HG03354 (cell line): ENCODE results near the gene C19orf81.

ENCODE experiments used
- ATAC-seq: cut with Tn5 transposase; IDR thresholded peaks from one replicate; pipeline ENCODE4 v1.9.1; 2021; ENCODE audit warnings: mild to moderate bottlenecking; ENCODE audit not compliant: unreplicated experiment, poor library complexity, severe bottlenecking

Gene C19orf81

GRCh38 chr19:50657222-50657669, 8.0 kb downstream of the C19orf81 start:
- ATAC-seq, result no peak

- no peak for ATAC-seq
These were observed 8.6 kb downstream of the C19orf81 start for GRCh38 chr19:50657712-50658440.

GRCh38 chr19:50658441-50659317, 9.4 kb downstream of the C19orf81 start:
- ATAC-seq, result no peak

DNA sequence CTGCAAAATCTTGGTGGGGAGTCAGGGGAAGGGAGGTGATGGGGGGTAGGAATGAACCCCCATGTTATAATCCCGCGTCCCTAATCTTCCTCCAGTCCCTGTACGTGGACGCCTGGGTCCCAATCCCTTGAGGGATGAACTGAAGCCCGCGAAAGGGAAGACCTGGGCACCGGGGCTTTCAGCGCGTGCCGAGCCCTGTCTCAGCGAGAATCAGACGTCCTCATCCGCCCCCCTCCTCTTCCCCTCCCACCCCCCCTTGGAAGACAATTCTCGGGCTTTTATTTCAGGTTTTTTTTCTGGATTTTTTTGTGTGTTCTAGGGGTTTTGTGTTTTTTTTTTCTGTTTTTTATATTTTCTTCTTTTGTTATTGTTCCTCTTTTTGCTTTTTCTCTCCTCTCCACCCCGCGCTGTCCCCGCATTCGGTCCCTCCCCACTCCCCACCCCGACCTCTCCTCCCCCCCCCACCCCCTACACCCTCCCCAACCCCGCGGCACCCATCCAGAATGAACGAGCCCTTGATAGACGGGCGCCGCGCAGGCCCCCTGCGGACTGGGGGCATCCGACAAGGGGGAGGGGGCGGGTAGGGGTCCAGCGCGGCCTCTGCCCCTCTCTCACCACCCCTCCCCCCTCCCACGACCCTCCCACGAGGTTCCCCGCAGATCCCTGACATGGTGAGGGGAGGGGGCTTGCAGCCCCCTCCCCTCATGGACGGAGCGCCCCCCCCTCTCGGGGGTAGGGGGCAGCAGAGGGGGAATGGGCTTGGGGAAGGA, 10.3 kb downstream of the C19orf81 start:
- ATAC-seq, result no peak

GRCh38 chr19:50660088-50660366, 10.8 kb downstream of the C19orf81 start:
- no peak for ATAC-seq

DNA sequence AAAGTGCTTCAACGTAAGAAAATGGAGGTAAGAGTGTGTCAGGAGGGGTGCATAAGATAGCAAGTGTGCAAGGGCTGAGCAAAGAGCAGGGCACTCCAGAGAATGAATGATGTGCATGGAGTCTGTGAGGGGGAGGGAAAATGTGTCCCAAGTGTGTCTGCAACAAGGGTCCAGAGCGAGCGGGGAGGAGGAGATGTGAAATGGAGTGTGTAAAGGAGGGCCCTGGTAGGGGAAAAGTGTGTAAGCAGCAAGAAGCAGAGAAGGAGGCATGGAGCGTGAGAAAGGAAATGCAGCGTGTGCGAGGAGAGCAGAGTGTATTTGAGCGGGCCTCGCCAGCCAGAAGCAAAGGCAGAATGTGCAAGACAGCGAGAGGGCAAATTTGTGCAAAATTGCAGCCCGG, 11.8 kb downstream of the C19orf81 start:
- ATAC-seq, result no peak

DNA sequence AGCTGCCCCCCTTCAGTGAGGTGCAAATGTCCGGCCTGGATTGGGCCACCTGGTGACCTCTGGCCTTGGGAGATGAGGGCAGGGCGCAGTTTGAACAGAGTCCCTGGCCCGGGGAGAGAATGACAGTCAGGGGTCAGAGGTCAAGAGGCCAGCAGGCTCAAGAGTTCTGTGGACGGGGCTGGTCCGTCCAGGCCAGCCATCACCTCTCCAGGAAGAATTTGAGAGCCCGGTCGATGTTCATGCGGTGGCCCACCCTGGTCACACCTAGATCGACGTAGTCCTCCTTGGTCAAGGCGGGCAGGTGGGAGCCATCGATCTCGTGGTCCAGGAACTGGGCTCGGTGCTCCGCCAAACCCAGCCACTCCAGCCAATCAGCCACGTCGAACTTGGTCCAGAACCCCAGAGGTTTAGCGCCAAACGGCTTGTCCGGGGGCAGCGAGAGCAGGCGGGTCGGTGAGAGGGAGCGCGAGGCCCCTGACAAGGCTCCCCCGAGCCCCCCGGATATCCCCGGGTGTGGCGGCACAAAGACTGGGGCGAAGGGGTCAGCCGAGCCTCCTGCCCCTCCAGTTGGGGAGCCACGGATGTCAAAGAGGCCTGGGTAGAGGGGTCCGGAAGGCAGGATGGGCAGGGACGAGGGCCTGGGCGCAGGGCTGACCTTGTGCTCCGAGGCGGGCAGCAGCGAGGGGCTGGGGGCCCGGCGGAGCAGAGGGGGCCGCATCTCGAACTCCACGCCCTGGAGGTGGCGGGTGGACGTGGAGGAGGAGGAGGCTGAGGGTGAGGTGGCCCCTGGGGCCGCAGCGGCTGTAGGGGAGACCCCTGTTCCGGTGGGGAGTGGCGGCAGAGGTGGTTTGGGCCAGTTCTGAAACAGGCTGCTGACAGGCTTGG, 12.8 kb downstream of the C19orf81 start:
- ATAC-seq, result no peak

- ATAC-seq, result no peak
These were observed 13.6 kb downstream of the C19orf81 start for GRCh38 chr19:50662651-50663481.

- no peak for ATAC-seq
These were observed 14.2 kb downstream of the C19orf81 start for GRCh38 chr19:50663482-50663790.

GRCh38 chr19:50664204-50664603, 15.0 kb downstream of the C19orf81 start:
- ATAC-seq, result no peak

GRCh38 chr19:50666346-50667176, 17.3 kb downstream of the C19orf81 start:
- no peak for ATAC-seq

DNA sequence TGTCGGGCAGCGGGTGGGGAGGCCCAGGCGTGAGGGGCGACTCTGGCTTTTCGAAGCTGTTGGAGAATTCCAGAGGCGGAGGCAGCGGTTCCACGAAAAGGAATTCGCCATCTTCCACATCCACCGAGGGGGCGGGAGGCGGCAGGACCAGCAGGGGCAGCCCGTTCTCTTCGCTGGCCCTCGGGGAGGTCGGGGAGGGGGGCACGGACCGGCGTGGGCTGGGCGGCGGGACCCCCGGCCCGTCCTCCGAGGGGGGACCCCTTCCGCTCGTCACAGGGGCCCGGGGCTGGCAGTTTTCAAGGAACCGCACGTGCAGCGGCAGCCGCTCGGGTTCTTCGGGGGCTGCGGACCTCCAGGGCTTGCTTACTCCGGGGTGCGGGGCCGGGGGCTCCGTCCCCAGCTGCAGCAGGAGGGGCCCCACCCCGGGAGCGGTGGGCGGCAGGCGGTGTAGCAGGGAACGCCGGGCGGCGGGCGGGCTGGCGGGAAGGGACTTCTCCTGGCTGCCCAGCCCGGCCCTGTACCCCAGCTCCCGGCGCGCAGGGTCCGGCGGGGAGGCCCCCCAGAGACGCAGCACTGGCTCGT, 18.0 kb downstream of the C19orf81 start:
- no peak for ATAC-seq

DNA sequence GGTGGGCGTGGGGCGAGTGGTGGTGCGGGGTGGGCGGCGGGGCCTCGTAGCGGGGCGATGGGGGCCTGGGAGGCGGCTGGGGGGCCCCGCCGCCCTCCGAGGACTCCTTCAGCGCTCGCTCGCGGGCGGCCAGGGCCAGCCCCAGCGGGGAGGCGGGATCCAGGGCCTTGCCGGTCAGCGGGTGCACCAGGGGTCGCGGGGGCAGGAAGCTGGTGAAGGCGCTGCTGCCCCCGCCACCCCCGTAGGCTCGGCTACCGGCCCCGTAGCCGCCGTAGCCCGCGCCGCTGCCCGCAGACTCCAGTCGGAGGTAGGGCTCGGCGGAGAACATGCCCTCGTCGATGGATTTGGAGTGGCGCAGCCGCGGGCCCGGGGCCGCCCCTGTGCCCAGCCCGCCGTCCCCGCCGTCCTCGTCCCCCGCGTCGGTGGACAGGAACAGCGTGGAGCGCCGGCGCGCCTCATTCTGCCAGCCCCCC, 18.6 kb downstream of the C19orf81 start:
- no peak for ATAC-seq

DNA sequence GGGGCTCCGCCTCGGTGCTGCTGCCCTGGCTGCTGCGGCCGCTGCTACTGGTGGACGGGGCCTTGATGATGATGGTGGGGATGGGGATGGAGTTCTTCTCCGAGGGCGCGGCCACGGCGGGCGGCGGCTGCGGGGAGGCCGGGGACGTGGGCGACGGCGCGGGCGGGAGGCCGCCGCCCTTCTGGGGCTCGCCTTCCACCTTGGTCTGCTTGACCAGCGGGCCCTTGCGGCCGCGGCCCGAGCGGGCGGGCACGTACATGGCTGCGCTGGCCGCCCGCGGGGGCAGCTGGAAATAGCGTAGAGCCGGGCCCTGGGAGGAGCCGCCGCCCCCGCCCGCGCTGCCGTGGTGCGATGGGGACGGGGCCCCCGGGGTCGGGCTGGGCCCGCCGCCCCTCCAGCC, 19.2 kb downstream of the C19orf81 start:
- no peak for ATAC-seq

- no peak for ATAC-seq
These were observed 19.6 kb downstream of the C19orf81 start for GRCh38 chr19:50668879-50669278.

GRCh38 chr19:50669302-50670101, 20.3 kb downstream of the C19orf81 start:
- no peak for ATAC-seq

GRCh38 chr19:50670102-50670380, 20.8 kb downstream of the C19orf81 start:
- ATAC-seq, result no peak
